Activated CD8-positive, alpha-beta memory T cell treated with anti-CD3 and anti-CD28 coated beads for 1 hour (primary cell): ENCODE measurements around the gene IFITM2.
"Not testable (repeated sequence)": the region's sequence is repeated elsewhere in the genome, so short reads cannot be mapped to it uniquely, and the experiment has no call there.

Experiments used
- DNase-seq, 2 donors: peaks; one replicate each; pipeline ENCODE4 v3.0.0-alpha.2; 2020; ENCODE audit warnings: low read depth in 1 of 2; ENCODE audit errors: extremely low read depth in 1 of 2

The IFITM2 gene

DNA sequence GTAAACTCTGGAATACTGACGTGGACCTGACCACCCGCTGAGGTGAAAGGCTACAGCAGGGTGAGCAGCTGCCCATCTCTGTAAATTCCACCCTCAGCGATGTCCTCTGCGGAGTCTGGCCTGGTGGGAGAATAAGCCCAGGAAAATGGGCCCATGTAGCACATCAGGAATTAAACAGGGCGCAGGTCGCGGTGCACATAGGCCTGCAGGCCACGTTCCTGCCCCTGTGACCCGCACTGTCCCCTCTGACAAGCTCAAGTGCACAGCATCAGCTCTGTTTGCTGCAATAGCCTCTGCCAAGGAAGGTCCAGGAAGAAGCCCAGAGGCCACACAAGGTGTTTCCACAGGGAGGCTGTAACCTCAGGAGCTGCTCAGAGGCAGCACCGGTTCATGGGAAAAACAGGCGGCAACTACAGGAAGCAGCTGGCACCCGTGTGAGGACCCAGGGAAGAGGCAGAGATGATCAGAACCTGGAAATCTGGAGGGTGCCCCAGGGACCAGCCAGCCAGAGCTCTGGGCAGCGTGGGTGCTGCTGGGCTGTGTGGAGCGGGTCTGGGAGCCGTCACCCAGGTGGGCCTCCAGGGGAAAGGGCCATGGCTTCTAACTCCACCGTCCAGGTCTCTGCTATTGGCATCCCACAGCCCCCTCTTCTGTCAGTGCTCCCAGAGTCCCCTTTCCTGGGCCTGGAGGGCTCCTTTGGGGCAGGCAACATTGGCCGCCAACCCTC lies 808 bp upstream of the IFITM2 start:
- no peak for DNase-seq

DNA sequence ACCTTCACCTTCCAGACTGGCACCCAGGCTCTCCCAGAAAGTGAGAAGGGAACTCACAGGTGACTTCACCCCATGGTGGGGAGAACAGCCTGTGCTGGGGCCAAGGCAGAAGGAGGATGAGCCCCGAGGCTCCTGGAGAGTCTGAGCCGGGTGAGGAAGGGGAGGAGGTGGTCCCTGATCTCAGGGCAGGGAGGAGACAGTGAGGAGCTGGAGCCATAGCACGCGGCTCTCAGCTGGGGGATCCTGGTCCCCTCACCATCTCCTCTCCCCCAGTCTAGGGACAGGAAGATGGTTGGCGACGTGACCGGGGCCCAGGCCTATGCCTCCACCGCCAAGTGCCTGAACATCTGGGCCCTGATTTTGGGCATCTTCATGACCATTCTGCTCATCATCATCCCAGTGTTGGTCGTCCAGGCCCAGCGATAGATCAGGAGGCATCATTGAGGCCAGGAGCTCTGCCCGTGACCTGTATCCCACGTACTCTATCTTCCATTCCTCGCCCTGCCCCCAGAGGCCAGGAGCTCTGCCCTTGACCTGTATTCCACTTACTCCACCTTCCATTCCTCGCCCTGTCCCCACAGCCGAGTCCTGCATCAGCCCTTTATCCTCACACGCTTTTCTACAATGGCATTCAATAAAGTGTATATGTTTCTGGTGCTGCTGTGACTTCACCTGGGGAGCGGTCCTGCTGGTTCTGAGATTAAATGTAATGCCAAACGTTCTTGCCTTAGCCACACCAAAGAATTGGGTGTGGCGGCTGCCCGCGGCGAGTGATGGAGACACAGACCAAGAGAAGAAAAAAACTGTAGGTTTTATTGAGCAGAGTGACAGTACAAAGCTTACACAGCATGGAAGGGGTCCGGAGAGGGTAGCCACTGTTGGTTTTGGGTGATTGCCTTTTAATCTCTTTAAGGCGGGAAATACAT lies 1.4 kb downstream of the IFITM2 start:
- not testable (repeated sequence) for DNase-seq

DNA sequence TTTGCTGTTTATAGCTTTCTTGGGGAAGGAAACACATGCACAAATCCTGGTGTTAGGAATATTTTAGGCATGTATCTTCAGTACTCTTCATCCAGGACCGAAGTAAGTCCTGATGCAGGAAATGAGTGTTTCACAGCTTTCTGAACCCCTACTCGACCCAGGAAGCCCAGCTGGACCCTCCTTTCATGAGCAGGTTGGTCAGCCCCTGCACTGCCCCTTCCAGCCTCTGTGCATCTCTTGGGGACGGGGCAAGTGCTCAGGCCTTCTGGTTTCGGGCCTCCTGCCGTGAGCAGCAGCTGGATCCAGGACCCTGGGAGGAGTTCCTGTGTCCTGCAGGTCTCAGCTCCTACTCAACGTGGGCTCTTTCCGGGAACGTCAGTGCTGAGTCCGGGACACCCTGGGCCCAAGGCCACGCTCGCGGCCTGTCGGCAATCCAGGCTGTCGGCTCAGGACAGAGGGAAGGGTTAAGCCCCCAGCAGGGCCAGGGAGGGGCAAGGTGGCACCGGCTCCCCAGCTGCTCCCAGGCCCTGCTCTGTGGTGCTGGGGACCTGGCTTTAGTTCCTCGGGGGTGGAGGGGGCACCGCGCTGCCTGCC lies 2.5 kb downstream of the IFITM2 start:
- DNase-seq, result not testable (repeated sequence)

DNA sequence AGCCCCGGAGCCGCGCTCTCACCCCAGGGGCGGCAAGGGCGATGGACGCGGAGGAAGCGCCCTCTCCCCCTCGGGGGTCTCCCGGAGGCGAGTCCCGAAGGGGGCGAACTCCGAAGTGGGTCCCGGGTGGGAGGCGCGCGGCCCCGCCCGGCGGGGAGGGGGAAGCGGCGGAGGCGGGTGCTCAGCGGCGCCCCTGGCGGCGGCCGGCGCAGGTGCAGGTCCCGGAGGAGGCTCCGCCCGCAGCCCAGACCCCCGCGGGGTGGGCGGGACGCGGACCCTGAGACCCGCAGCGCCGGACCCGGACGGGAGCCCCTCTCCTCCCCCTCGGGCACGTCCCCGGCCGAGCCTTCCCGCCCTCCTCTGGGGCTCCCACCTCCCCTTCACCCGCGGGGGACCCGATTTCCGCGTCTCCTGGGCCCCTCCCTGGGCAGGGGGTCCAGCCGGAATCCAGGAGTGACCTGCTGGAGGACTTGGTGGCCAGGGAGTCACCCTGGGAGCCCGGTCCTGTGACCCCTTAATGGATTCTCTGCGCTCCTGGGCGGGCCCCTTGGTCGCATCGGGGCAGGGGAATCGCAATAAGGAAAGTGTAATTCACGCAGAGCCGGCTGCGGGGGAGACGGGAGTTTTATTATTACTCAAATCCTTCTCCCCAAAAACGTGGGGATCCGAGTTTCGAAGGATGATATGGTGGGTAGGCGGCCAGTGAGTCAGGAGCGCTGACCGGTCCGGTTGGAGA lies 3.6 kb downstream of the IFITM2 start:
- not testable (repeated sequence) for DNase-seq

DNA sequence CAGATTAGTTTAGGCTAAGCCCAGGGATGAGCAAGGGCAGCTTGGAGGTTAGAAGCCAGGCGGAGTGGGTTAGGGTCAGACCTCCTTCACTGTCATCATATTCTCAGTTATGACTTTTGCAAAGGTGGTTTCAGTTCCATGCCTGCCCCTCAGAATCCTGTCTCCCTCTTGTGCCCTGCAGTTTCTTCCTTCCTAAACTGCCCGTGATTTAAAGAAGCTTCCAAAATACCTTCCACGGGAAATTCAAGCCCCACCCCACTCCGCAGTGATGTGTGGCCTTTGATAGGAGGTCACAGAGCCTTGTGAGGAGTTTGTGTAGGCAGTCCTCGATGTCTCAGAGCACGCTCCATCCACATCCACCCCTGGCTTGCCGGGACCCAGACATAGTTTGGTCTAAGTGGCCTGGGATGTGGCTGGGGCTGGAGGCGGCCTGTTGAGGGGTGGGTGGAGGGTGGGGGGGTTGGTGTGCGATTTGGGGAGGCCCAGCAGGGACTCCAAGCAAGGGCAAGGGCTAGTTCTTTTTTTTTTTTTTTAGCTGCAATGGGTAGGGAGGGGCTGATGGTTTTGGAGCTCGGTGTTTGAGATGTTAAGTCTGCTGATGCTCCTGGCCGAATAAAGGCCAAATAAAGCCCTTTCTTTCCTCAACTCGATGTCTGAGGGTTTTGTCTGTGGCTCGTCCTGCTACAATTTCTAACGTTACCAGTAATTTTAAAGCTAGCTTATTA lies 4.6 kb downstream of the IFITM2 start:
- no peak for DNase-seq

DNA sequence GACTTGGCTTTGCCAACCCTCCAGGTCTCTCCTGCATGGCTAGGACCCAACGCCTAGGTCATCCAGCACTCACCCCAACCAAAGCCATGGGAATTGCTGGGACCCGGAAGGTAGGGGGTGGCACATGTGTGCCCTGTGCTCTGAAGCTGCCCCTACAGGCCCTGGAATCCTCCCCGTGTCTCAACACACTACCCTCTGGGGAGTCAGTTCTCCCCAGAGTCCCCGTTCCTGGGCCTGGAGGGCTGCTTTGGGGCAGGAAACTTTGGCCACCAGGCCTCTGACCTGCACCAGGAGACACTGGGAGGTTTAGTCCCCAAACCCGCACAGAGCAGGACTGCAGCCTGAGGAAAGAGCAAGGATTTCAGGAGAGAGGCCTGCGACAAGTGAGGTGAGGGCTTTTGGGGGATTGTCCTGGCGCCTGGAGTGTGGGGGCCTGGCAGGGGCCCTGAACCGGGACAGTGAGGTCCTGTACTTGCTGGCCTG lies 5.7 kb downstream of the IFITM2 start:
- DNase-seq, result no peak

DNA sequence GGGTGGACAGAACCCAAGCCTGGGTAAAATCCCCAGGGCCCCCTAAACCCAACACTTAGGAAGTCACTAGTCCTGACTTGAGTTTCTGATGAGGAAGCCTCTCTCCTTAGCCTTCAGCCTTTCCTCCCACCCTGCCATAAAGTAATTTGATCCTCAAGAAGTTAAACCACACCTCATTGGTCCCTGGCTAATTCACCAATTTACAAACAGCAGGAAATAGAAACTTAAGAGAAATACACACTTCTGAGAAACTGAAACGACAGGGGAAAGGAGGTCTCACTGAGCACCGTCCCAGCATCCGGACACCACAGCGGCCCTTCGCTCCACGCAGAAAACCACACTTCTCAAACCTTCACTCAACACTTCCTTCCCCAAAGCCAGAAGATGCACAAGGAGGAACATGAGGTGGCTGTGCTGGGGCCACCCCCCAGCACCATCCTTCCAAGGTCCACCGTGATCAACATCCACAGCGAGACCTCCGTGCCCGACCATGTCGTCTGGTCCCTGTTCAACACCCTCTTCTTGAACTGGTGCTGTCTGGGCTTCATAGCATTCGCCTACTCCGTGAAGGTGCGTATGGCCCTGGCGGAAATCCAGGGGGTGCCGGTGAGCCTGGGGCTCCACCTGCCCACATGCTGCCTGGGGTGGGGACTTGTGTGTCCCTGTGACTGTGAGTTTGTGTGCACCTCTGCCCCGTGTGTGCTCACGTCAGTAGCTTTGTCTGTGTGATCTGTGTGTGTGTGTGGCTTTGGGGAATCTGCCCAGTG lies 6.4 kb downstream of the IFITM2 start, which contains the start of gene IFITM1:
Gene IFITM1 (plus strand): TSS at position 254 of the 767 bp plus-strand sequence. CDS start 131 bp downstream, at position 385.
- DNase-seq, result no peak

DNA sequence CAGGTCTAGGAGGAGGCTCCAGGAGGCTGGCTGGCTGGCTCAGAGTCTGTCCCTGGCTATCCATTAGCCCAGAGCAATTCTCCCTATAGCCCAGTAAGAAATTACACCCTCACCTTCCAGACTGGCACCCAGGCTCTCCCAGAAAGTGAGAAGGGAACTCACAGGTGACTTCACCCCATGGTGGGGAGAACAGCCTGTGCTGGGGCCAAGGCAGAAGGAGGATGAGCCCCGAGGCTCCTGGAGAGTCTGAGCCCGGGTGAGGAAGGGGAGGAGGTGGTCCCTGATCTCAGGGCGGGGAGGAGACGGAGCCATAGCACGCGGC lies 6.9 kb downstream of the IFITM2 start:
- not testable (repeated sequence) for DNase-seq

DNA sequence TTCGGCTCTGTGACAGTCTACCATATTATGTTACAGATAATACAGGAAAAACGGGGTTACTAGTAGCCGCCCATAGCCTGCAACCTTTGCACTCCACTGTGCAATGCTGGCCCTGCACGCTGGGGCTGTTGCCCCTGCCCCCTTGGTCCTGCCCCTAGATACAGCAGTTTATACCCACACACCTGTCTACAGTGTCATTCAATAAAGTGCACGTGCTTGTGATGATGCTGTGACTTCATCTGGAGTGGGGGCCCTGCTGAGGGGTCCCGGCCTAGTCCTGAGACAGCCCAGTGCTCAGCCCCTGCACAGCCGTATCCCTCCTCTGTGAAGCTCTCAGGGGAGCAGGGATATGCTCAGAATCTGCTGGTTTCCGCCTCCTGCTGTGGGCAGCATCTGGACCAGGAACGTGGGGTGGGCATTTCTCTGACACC lies 7.5 kb downstream of the IFITM2 start:
- DNase-seq, result no peak

DNA sequence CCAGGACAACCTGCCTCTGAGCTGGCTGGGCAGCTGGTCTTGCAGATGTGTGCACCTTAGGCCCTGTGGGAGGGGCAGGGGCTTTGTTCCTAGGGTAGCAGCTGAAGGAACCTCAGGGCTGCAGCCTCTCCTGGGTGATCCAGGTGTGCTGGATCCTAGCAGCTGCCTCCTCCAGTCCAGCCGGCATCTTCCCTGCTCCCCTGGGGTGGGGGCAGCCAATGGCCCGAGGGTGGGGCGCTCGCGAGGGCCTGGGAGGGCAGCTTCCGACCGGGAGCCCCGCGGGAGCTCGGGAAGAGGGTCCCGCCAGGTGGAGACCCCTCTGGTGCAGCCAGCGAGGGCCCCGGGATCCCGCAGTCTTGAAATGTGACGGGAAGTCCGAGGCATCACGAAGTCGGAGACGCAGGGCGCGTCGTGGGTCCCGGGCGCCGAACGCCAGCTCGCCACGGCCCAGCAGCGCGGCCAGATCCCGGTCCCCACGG lies 7.9 kb downstream of the IFITM2 start:
- DNase-seq, result no peak

DNA sequence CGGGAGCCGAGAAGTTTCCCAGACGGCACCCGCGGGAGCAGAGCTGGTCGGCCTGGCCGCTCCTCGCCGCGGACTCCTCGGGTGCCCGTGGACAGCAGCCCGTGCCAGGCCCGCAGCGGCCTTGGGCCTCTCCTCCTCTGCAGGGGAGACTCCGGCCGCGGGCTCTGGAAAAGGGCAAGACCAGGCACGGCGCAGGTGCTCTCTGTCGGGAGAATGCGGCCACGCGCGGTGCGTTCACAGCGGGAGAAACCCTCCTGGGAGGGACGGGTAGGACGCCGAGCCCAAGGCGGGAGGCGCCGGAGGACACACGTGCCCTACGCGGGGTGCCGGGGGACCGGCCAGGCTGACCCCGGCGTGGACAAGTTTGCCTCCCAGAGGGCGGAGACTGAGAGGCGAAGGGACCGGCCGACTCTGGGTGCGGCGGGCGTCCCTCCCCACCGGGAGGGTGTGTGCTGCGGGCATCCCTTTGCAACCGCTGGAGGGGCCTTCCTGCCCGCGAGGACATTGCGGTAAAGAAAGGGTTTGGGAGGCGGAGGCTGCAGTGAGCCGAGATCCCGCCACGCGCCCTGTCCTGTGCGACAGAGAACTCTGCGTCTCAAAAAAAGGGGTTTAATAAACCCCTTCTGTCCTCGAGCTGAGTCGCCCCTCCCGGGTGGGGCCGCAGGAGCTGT lies 8.6 kb downstream of the IFITM2 start:
- DNase-seq, result no peak

DNA sequence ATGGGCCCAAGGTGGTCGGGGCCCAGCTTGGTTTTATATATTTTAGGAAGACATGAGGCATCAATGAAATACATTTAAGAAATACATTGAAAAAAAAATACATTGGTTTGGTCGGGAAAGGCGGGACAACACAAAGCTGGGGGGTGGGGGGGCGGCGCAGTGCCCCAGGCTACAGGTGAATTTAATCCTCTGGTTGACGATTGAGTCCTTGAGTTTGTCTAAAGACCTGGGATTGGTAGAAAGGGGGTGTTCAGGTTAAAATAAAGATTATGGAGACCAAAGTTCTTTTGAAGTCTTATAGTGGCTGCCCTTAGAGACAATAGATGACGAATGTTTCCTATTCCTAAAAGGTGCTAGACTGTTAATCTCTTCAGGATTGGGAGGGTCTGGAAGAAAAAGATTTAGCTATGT lies 9.3 kb downstream of the IFITM2 start:
- no peak for DNase-seq

DNA sequence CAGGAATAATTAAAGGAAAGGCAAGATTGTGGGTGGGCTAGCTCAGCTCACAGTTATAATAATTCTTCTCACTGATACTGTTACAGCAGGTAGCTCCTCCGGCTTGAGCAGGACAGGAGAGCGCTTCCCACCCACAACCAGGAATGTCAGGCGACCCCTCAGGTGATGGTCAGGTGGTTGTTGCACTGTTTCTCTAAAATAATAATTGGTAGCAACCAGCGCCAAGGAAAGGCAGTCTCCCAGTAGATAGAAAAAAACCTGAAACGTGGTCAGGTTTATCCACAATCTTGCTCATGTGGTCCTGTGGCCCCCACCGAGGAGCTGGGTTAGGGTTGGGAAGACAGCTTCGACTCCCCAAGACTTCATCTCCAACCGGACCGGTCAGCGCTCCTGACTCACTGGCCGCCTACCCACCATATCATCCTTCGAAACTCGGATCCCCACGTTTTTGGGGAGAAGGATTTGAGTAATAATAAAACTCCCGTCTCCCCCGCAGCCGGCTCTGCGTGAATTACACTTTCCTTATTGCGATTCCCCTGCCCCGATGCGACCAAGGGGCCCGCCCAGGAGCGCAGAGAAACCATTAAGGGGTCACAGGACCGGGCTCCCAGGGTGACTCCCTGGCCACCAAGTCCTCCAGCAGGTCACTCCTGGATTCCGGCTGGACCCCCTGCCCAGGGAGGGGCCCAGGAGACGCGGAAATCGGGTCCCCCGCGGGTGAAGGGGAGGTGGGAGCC lies 10.2 kb downstream of the IFITM2 start:
- DNase-seq, result not testable (repeated sequence)

DNA sequence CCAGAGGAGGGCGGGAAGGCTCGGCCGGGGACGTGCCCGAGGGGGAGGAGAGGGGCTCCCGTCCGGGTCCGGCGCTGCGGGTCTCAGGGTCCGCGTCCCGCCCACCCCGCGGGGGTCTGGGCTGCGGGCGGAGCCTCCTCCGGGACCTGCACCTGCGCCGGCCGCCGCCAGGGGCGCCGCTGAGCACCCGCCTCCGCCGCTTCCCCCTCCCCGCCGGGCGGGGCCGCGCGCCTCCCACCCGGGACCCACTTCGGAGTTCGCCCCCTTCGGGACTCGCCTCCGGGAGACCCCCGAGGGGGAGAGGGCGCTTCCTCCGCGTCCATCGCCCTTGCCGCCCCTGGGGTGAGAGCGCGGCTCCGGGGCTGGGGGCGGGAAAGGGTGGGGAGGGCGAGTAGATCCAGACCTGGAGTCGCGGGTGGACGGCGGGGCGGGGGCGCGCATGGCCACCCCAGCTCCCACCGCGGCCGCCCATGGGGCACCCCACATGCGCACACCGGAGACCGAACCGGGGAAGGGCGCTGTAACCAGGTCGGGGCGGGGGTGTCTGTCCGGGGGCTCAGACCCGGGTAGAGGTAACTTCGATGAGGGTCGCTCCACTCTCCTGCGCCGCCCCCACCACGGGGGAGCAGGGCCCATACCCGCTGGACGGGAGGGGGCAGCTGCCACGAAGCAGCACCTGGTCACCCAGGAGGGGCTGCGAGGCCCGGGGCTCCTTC lies 10.9 kb downstream of the IFITM2 start:
- not testable (repeated sequence) for DNase-seq

DNA sequence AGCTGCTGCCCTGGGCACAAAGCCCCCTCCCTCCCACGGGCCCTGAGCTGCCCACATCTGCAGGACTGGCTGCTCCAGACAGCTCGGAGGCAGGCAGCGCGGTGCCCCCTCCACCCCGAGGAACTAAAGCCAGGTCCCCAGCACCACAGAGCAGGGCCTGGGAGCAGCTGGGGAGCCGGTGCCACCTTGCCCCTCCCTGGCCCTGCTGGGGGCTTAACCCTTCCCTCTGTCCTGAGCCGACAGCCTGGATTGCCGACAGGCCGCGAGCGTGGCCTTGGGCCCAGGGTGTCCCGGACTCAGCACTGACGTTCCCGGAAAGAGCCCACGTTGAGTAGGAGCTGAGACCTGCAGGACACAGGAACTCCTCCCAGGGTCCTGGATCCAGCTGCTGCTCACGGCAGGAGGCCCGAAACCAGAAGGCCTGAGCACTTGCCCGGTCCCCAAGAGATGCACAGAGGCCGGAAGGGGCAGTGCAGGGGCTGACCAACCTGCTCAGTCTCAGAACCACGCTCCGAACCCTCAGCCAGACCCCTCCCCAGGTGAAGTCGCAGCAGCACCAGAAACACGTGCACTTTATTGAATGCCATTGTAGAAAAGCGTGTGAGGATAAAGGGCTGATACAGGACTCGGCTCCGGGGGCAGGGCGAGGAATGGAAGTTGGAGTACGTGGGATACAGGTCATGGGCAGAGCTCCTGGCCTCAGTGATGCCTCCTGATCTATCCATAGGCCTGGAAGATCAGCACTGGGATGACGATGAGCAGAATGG lies 11.7 kb downstream of the IFITM2 start:
- DNase-seq, result not testable (repeated sequence)

DNA sequence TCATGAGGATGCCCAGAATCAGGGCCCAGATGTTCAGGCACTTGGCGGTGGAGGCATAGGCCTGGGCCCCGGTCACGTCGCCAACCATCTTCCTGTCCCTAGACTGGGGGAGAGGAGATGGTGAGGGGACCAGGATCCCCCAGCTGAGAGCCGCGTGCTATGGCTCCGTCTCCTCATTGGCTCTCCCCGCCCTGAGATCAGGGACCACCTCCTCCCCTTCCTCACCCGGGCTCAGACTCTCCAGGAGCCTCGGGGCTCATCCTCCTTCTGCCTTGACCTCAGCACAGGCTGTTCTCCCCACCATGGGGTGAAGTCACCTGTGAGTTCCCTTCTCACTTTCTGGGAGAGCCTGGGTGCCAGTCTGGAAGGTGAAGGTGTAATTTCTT lies 12.3 kb downstream of the IFITM2 start:
- not testable (repeated sequence) for DNase-seq

DNA sequence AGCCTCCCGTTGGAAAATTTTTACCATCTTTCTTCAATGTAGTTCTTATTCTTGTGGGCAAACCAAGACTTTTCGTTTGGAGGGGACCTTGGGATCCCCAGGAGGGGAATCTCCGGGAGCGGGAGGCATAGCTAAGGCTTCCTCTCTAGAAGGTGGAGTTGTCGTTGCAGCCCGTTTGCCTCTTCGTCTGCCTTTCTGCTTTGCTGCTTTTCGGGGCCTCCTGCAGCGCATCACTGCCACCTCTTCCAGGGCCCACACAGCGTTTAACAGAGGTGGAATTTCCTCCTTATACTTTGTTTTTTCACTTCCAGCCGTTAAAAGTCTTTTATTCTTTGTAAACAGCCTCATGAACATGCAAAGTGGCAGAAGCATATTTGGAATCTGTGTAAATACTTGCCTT lies 16.5 kb downstream of the IFITM2 start:
- no peak for DNase-seq
